Liver (tissue), 3 donors: ENCODE results near the gene DR1.

ENCODE experiments used
- CTCF ChIP-seq: fragments of 150-350 bp; IDR thresholded peaks from 2 replicates; pipeline ENCODE4 v1.5.1; 2017; ENCODE audit warnings: improper control_type of control experiment, low read depth, low read length; ENCODE audit not compliant: missing input control
- EGR1 ChIP-seq, 2 donors: IDR thresholded peaks; 2 replicates each; pipeline ENCODE4 v1.6.1; 2016 to 2018; ENCODE audit warnings: antibody characterized with exemption in 2 of 2, low read depth in 2 of 2
- FOXA1 ChIP-seq: IDR thresholded peaks from 2 replicates; pipeline ENCODE4 v1.6.1; 2016; ENCODE audit warnings: antibody characterized with exemption
- GABPA ChIP-seq, 2 donors: IDR thresholded peaks in 1 of 2; conservative IDR thresholded peaks in 1 of 2; 2 replicates each; pipeline ENCODE4 v1.6.1; 2016; ENCODE audit warnings: antibody characterized with exemption in 2 of 2, mild to moderate bottlenecking in 1 of 2, moderate library complexity in 1 of 2
- HNF4G ChIP-seq: IDR thresholded peaks from 2 replicates; pipeline ENCODE4 v1.6.1; 2016; ENCODE audit warnings: antibody characterized with exemption
- MAX ChIP-seq: IDR thresholded peaks from 2 replicates; pipeline ENCODE4 v1.6.1; 2016; ENCODE audit warnings: antibody characterized with exemption
- RAD21 ChIP-seq, 2 donors: IDR thresholded peaks; 2 replicates each; pipeline ENCODE4 v1.6.1; 2016; ENCODE audit warnings: antibody characterized with exemption in 2 of 2, mild to moderate bottlenecking in 2 of 2
- TAF1 ChIP-seq: conservative IDR thresholded peaks from 2 replicates; pipeline ENCODE4 v1.6.1; 2016; ENCODE audit warnings: antibody characterized with exemption, mild to moderate bottlenecking
- ZBTB33 ChIP-seq: IDR thresholded peaks from 2 replicates; pipeline ENCODE4 v1.6.1; 2016; ENCODE audit warnings: antibody characterized with exemption
- donor health status: healthy.
- donor health status: healthy.

GRCh38 chr1:93322349-93322748 lies 23.4 kb upstream of the DR1 start:
- TF ChIP-seq CTCF (no peak), RAD21 (IDR thresholded peaks at IDR 0.05) (no peak), TAF1 (no peak), FOXA1 (no peak), ZBTB33 (no peak), MAX (no peak), GABPA (IDR thresholded peaks at IDR 0.05 in 1 of 2, conservative IDR thresholded peaks at IDR 0.05 in 1 of 2) (no peak), HNF4G (no peak), EGR1 (IDR thresholded peaks at IDR 0.05; ENCODE audit: low read depth in 2 of 2) (no peak)
